Brain microvascular endothelial cell (primary cell): ENCODE measurements around the gene ACSM3.

Experiments
- DNase-seq: peaks from one replicate; pipeline ENCODE4 v3.0.0-alpha.2; 2020
- H3K27ac ChIP-seq: fragments of 250-450 bp; sonication (Bioruptor Pico); 2 replicates; pipeline ENCODE4 v1.5.1; 2020; ENCODE audit warnings: mild to moderate bottlenecking, moderate library complexity
- H3K27me3 ChIP-seq: fragments of 250-450 bp; sonication (Bioruptor Pico); replicated peaks from 2 replicates; pipeline ENCODE4 v1.5.1; 2020; ENCODE audit warnings: mild to moderate bottlenecking
- H3K36me3 ChIP-seq: fragments of 250-450 bp; sonication (Bioruptor Pico); replicated peaks from 2 replicates; pipeline ENCODE4 v1.5.1; 2020; ENCODE audit warnings: mild to moderate bottlenecking
- H3K4me3 ChIP-seq: 2 replicates; pipeline ENCODE4 v1.5.1; 2011; ENCODE audit warnings: low read depth, mild to moderate bottlenecking, control low read depth, low read length, moderate library complexity
- CTCF ChIP-seq: IDR thresholded peaks from 2 replicates; pipeline ENCODE4 v1.5.1; 2011; ENCODE audit warnings: low read depth, mild to moderate bottlenecking, moderate library complexity, low read length, control low read depth, inconsistent platforms; ENCODE audit errors: missing control alignments
- in situ Hi-C: cut with HindIII; loops from 2 replicates; pipeline ENCODE4 v1.10.0; 2017; ENCODE audit warnings: low sequenced_read_pairs, low pct_ligation_motif_present

Gene ACSM3

GRCh38 chr16:20734056-20734455 is 29.8 kb upstream of the ACSM3 start:
- Histone ChIP-seq H3K27me3 (no peaks in the 10 kb centered on the region), H3K4me3 (no peak overlapping the region), H3K27ac (no peak overlapping the region), H3K36me3 (peaks cover 20% of the 10 kb centered on the region)
- in situ Hi-C loops: no loop called here
- no peak for TF ChIP-seq CTCF
- no peak for DNase-seq

GRCh38 chr16:20734782-20735181 is 29.0 kb upstream of the ACSM3 start:
- in situ Hi-C loops: no loop called here
- H3K36me3 ChIP-seq: peaks cover 20% of the 10 kb centered on the region
- H3K27me3 ChIP-seq: no peaks in the 10 kb centered on the region
- no peak for TF ChIP-seq CTCF
- DNase-seq: no peak
- H3K4me3 ChIP-seq: no peak overlapping the region
- no peak overlapping the region for H3K27ac ChIP-seq

- Histone ChIP-seq H3K27ac (no peak overlapping the region), H3K4me3 (no peak overlapping the region), H3K27me3 (no peaks in the 10 kb centered on the region), H3K36me3 (peaks cover 20% of the 10 kb centered on the region)
- no peak for DNase-seq
- in situ Hi-C loops: no loop called here
- no peak for TF ChIP-seq CTCF
These were observed 28.3 kb upstream of the ACSM3 start for GRCh38 chr16:20735490-20735889.

GRCh38 chr16:20740007-20740883 is 23.6 kb upstream of the ACSM3 start:
- Histone ChIP-seq H3K4me3 (peak overlapping the region; percentile 100), H3K27me3 (no peaks in the 10 kb centered on the region), H3K36me3 (peaks cover 16% of the 10 kb centered on the region), H3K27ac (no peak overlapping the region)
- DNase-seq: peak; percentile 3
- TF ChIP-seq CTCF: peak; percentile 55
- in situ Hi-C loops: no loop called here

GRCh38 chr16:20740901-20741521 is 22.8 kb upstream of the ACSM3 start:
- in situ Hi-C loops: no loop called here
- H3K4me3 ChIP-seq: peak overlapping the region; percentile 100
- no peak for TF ChIP-seq CTCF

More at GRCh38 chr16:20740901-20741521, 22.8 kb upstream of the ACSM3 start:
- H3K27me3 ChIP-seq: no peaks in the 10 kb centered on the region
- H3K27ac ChIP-seq: peak overlapping the region; percentile 91
- peak; percentile 76 for DNase-seq
- H3K36me3 ChIP-seq: peaks cover 13% of the 10 kb centered on the region
